Mesenchymal stem cell (in vitro differentiated cells and primary cell): ENCODE results near the gene SMARCD2. TPM values are rescaled to one million over a fixed set of nuclear protein-coding genes. Genes with fewer than 3 reads are reported as not detected.

Experiments
- DNase-seq: peaks from one replicate; pipeline ENCODE4 v3.0.0-alpha.2; 2013
- H2AFZ ChIP-seq: one replicate; pipeline ENCODE4 v1.6.1; 2013; ENCODE audit warnings: low read depth, mild to moderate bottlenecking, control low read depth, inconsistent platforms, low read length, moderate library complexity
- H2AK5ac ChIP-seq: 2 replicates; pipeline ENCODE4 v1.6.1; 2013; ENCODE audit warnings: low read length, moderate library complexity, mild to moderate bottlenecking, inconsistent platforms; ENCODE audit not compliant: severe bottlenecking
- H2BK120ac ChIP-seq: one replicate; pipeline ENCODE4 v1.6.1; 2013; ENCODE audit warnings: low read depth, mild to moderate bottlenecking, inconsistent platforms, low read length, moderate library complexity
- H2BK12ac ChIP-seq, 2 experiments: one replicate each; pipeline ENCODE4 v1.6.1; 2013; ENCODE audit warnings: inconsistent platforms in 2 of 2, low read length in 2 of 2, mild to moderate bottlenecking in 2 of 2, moderate library complexity in 2 of 2, control low read depth in 1 of 2
- H2BK15ac ChIP-seq: one replicate; pipeline ENCODE4 v1.6.1; 2013; ENCODE audit warnings: mild to moderate bottlenecking, low read depth, inconsistent platforms; ENCODE audit not compliant: poor library complexity, severe bottlenecking
- H2BK5ac ChIP-seq: 2 replicates; pipeline ENCODE4 v1.6.1; 2013; ENCODE audit warnings: low read depth, mild to moderate bottlenecking, low read length, control low read depth, inconsistent platforms; ENCODE audit not compliant: poor library complexity, severe bottlenecking
- H3K14ac ChIP-seq, 2 experiments: one replicate each; pipeline ENCODE4 v1.6.1; 2013; ENCODE audit warnings: inconsistent platforms in 2 of 2, low read length in 2 of 2, control low read depth in 1 of 2, mild to moderate bottlenecking in 1 of 2, moderate library complexity in 1 of 2
- H3K18ac ChIP-seq, 2 experiments: one replicate each; pipeline ENCODE4 v1.6.1; 2013; ENCODE audit warnings: inconsistent platforms in 2 of 2, low read length in 2 of 2, control low read depth in 1 of 2, low read depth in 1 of 2, mild to moderate bottlenecking in 1 of 2
- H3K23ac ChIP-seq, 2 experiments: one replicate each; pipeline ENCODE4 v1.6.1; 2013; ENCODE audit warnings: inconsistent platforms in 2 of 2, low read length in 2 of 2, mild to moderate bottlenecking in 2 of 2, moderate library complexity in 2 of 2, control low read depth in 1 of 2
- H3K27ac ChIP-seq: 2 replicates; pipeline ENCODE4 v1.5.1; 2013; ENCODE audit warnings: mild to moderate bottlenecking, moderate library complexity, low read length, control low read depth, inconsistent platforms; ENCODE audit not compliant: poor library complexity, severe bottlenecking
- H3K27me3 ChIP-seq, 2 experiments: 2 replicates each; pipeline versions ENCODE4 v1.6.1 to v1.7.0; 2013; ENCODE audit warnings: low read length in 2 of 2, mild to moderate bottlenecking in 2 of 2, moderate library complexity in 2 of 2, control low read depth in 1 of 2, inconsistent platforms in 1 of 2; ENCODE audit not compliant: control insufficient read depth in 1 of 2, insufficient read depth in 1 of 2
- H3K36me3 ChIP-seq, 2 experiments: 2 replicates each; pipeline versions ENCODE4 v1.6.1 to v1.7.0; 2013; ENCODE audit warnings: low read length in 2 of 2, control low read depth in 1 of 2, inconsistent platforms in 1 of 2, low read depth in 1 of 2, mild to moderate bottlenecking in 1 of 2; ENCODE audit not compliant: insufficient read depth in 2 of 2, control insufficient read depth in 1 of 2
- H3K4ac ChIP-seq, 2 experiments: one replicate each; pipeline ENCODE4 v1.6.1; 2013; ENCODE audit warnings: inconsistent platforms in 2 of 2, low read length in 2 of 2, mild to moderate bottlenecking in 2 of 2, moderate library complexity in 2 of 2, control low read depth in 1 of 2, low read depth in 1 of 2
- H3K4me1 ChIP-seq: 2 replicates; pipeline ENCODE4 v1.6.1; 2013; ENCODE audit warnings: low read depth, low read length, control low read depth; ENCODE audit not compliant: control insufficient read depth, insufficient read depth
- H3K4me2 ChIP-seq: 2 replicates; pipeline ENCODE4 v1.6.1; 2013; ENCODE audit warnings: low read length, mild to moderate bottlenecking, inconsistent platforms; ENCODE audit not compliant: poor library complexity, severe bottlenecking
- H3K4me3 ChIP-seq, 2 experiments: 2 replicates each; pipeline versions ENCODE4 v1.5.1 to v1.7.0; 2013; ENCODE audit warnings: low read length in 2 of 2, mild to moderate bottlenecking in 2 of 2, control low read depth in 1 of 2, low read depth in 1 of 2; ENCODE audit not compliant: insufficient read depth in 1 of 2
- H3K79me1 ChIP-seq: replicated peaks from 2 replicates; pipeline ENCODE4 v1.6.1; 2013; ENCODE audit warnings: mild to moderate bottlenecking, control low read depth, low read length, inconsistent platforms; ENCODE audit not compliant: poor library complexity, severe bottlenecking
- H3K9ac ChIP-seq: 2 replicates; pipeline ENCODE4 v1.7.0; 2013; ENCODE audit warnings: mild to moderate bottlenecking, low read length, moderate library complexity
- H3K9me3 ChIP-seq: 2 replicates; pipeline ENCODE4 v1.7.0; 2013; ENCODE audit warnings: mild to moderate bottlenecking, low read length; ENCODE audit not compliant: control insufficient read depth
- H4K8ac ChIP-seq: one replicate; pipeline ENCODE4 v1.6.1; 2013; ENCODE audit warnings: inconsistent platforms, mild to moderate bottlenecking, low read length, moderate library complexity
- H4K91ac ChIP-seq: one replicate; pipeline ENCODE4 v1.6.1; 2013; ENCODE audit warnings: mild to moderate bottlenecking, low read length, inconsistent platforms
- WGBS: methylation state at CpG from one replicate; pipeline ENCODE4 v1.1.7; 2013; ENCODE audit warnings: mixed read lengths; 5-methylcytosine and 5-hydroxymethylcytosine counted together
- small RNA-seq: library from polyadenylated mRNA; stranded (forward); fragments of <200 nt; extraction: miRNeasy Mini kit (QIAGEN cat#:217004); gene quantifications from one replicate; pipeline ENCODE3, GENCODE V24; 2013; ENCODE audit warnings: low read depth

SMARCD2 gene

DNA sequence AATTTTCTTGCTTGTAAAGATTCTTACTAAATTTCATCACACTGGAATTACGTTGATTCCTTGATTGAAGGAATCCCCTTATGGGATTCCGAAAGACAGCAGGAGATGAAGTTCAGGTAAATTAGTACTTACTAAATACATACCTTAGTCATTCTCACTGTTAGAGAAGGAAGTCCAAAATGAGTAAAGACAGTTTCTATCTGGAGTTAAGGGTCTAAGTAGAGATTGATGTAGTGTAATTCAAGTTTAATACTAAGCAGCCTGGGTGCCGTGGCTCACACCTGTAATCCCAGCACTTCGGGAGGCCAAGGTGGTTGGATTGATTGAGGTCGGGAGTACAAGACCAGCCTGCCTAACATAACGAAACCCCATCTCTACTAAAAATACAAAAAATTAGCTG, 59.0 kb downstream of the SMARCD2 start:
- no peak overlapping the region for H2AK5ac ChIP-seq
- WGBS: 94% methylated on average over 4 of the region's 6 CpGs

More for the DNA sequence above, 59.0 kb downstream of the SMARCD2 start:
- Histone ChIP-seq H3K9me3 (no peaks in the 10 kb centered on the region), H3K79me1 (no peaks in the 10 kb centered on the region), H2AFZ (no peak overlapping the region), H3K4me3 (no peak overlapping the region), H3K4ac (no peak overlapping the region), H3K18ac (no peak overlapping the region), H3K4me2 (no peak overlapping the region), H3K36me3 (peaks cover 20 to 59% of the 10 kb centered on the region in 2 experiments), H4K8ac (no peak overlapping the region), H3K4me1 (peaks cover 9% of the 10 kb centered on the region), H2BK15ac (no peak overlapping the region), H2BK5ac (no peak overlapping the region), H3K27me3 (no peaks in the 10 kb centered on the region), H3K23ac (no peak overlapping the region), H3K14ac (no peak overlapping the region), H2BK12ac (no peak overlapping the region), H2BK120ac (no peak overlapping the region), H3K27ac (no peak overlapping the region), H4K91ac (no peak overlapping the region), H3K9ac (no peak overlapping the region)
- no peak for DNase-seq

Small RNA genes within 50 kb of the gene (small RNA-seq; reads per million reads assigned to genes)
- not detected for gene AC040958.1
